GM12873 (cell line): ENCODE measurements around the gene FANCG.
A peak's percentile ranks its signal among the peaks of the same experiment; 100 is the strongest.

Source experiments
- CTCF ChIP-seq: IDR thresholded peaks from 2 replicates; pipeline ENCODE4 v1.5.1; 2012; ENCODE audit warnings: low read depth, mild to moderate bottlenecking, moderate library complexity, low read length, control low read depth; ENCODE audit not compliant: insufficient read depth; ENCODE audit errors: missing control alignments

Gene FANCG

GRCh38 chr9:35076848-35077247 lies 2.9 kb downstream of the FANCG start:
- TF ChIP-seq CTCF, result no peak

- no peak for TF ChIP-seq CTCF
Measured at GRCh38 chr9:35075358-35075757, 4.4 kb downstream of the FANCG start.

- TF ChIP-seq CTCF, result no peak
Measured at GRCh38 chr9:35074791-35075190, 5.0 kb downstream of the FANCG start.

DNA sequence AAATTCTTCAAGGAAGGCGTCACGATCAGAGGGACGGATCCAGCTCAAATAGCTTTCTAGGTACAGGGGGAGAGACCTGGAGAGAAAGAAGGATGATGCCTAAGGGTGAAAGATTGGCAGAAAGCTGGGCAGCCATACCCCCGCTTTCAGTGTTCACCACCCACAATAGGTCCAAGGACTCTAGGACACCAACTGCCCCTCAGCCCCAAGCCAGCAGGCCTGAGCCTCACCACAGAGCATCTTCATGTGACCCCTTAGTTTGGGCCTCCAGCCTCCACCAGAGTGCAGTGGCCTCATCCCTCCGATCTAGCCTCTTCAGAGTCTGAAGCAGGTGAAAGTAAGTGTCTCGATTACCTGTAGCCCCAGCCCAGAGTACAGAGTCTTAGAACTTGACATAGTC lies 5.6 kb downstream of the FANCG start:
- TF ChIP-seq CTCF, result no peak

- no peak for TF ChIP-seq CTCF
Measured at GRCh38 chr9:35073279-35073612, 6.5 kb downstream of the FANCG start.

DNA sequence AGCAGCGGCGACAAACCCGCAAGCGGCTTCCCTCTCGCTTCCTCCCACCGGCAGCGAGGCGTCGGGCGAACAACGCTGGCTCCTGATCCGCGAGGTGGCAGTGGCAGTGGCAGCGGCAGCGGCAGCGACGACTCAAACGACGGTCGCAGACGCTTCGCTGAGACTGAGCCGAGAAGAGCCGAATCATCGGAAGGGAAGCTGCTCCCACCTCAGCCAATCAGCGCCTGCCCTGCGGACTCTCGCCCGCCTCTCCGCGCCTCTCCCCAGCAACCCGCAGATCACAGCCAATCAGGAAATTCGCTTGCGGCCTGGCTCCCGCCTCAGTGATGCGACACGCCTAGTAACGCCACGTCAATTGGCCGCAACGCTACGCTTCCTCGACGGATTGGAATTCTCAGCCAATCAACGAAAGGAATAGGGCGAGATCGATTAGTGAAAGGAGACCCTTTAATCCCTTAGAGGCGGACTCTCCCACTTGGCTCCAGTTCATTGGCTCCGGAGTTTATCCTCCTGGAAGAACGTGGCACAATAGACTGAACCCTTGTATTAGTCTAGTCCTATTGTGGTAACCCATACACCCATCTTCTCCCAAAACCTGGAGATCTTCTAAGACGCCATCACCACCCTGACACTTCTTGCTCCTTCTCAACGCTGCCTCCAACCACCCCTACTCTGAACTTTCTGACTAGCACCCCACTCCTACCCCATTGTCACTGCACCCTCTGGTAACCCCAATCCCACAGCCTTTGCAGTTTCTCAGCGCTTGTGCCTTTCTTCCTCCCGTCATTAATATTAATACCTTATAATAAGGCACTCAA lies 7.1 kb downstream of the FANCG start, which contains the start of gene VCP:
Gene VCP, minus strand, starts transcription at position 165 of the 818 bp plus-strand sequence. CDS start 272 bp downstream, outside the sequence.
- no peak for TF ChIP-seq CTCF

DNA sequence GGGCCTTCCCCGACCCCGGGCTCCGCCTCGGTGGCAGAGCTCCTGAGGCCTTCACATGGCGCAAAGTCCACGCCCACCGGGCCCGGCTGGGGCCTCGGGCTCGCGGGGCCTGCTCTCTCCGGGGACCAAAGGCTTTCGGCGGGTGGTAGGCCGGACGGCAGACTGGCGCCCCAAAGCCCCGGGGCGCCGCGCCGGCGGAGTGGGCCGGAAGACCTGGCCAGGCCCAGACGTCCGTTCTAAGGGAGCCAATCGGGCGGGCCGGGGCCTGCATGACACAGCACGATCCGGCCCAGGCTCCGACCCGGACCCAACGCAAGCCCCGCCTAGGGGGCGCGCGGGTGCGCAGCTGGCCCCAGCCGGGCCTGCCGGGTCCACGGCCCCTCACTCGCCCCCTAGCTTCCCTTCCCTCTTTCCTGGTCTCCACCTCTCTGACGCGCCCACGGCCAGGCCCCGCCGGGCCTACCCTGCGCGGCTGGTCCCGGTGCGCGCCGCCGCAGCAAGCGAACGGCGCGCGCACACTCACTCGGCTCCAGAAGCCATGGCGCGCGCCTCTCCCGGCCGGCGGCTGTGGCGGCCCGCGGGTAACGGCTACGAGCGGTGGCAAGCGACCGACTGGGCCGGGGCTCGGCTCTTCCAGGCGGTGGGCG lies 7.8 kb downstream of the FANCG start:
- TF ChIP-seq CTCF, result peak; percentile 48
